HG03378 (cell line): ENCODE data around the gene CDKL4.
"Not testable (repeated sequence)": the region's sequence is repeated elsewhere in the genome, so short reads cannot be mapped to it uniquely, and the experiment has no call there.

Experiments used
- ATAC-seq: cut with Tn5 transposase; IDR thresholded peaks from one replicate; pipeline ENCODE4 v1.9.1; 2021; ENCODE audit warnings: mild to moderate bottlenecking, moderate library complexity; ENCODE audit not compliant: unreplicated experiment

The CDKL4 gene

DNA sequence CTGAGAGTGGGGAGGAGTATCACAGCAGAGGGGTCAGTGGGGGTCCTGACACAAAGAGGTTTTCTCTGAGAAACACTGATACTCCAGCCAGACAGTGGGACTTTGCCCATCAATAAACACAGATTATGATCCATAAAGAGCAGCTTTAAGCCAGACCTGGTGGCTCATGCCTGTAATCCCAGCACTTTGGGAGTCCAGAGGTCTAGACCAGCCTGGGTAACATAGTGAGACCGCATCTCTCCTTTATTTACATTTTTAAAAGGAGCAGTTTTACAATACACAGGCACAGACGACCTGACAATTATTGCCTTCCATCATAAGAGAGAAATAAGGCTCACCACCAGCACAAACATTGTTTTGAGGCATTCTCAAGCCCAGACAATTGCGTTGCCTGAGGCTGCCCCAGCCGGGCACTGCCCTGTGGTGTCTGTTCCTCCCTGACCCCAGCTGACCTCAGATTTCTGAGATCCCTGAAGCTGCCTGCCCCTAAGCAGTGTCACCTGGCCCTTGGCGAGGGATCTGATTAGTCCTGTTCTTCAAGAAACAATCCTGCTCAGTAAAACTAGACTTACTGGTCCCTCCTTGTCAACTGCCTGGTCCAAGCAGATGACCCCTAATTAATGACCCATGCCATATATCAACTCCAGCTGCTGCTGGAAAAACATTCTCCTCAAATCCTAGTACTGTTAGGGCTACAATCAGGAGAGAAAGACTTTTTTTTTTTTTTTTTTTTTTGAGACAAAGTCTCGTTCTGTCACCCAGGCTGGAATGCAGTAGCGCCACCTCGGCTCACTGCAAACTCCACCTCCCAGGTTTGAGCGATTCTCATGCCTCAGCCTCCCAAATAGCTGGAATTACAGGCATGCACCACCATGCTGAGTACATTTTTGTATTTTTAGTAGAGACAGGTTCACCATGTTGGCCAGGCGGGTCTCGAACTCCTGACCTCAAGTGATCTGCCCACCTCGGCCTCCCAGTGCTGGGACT lies 63.5 kb downstream of the CDKL4 start:
- ATAC-seq = no peak

DNA sequence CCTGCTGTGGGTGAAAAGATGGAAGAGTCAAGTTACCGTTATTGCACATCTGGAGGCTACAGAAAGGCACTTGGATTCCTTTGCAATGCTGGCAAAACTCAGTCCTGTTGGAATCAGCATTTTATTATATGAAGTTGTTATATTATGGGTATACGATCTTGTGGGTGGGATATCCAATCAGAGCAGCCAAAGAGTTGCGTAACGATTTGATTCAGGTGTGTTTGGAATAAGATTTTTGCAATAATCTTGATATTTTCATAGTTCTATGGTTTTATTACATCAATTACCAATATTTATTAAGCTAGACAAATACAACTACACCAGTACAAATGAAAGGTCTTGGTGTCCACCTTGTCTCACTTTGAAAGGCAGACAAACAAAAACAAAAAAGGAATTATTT lies 65.0 kb downstream of the CDKL4 start:
- no peak for ATAC-seq

DNA sequence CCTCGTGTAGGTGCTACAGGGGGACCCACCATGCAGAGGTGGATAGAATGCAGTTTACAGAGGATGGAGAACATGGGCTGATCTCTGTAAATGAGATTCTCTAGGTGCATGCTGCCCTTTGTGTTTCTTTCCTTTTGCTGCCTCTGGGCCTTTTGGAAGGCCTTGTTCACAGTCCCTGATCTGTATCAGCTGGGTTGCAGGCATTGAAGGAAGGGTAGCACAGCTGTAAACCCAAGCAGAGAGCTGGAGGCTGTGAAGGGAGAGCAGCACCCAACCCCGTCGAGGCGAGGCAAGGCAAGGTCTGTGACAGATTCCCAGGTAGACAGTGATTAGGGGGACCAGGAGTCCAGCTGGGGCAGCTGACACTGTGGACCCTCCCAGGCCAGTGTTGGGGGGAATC lies 66.8 kb downstream of the CDKL4 start:
- ATAC-seq = no peak

DNA sequence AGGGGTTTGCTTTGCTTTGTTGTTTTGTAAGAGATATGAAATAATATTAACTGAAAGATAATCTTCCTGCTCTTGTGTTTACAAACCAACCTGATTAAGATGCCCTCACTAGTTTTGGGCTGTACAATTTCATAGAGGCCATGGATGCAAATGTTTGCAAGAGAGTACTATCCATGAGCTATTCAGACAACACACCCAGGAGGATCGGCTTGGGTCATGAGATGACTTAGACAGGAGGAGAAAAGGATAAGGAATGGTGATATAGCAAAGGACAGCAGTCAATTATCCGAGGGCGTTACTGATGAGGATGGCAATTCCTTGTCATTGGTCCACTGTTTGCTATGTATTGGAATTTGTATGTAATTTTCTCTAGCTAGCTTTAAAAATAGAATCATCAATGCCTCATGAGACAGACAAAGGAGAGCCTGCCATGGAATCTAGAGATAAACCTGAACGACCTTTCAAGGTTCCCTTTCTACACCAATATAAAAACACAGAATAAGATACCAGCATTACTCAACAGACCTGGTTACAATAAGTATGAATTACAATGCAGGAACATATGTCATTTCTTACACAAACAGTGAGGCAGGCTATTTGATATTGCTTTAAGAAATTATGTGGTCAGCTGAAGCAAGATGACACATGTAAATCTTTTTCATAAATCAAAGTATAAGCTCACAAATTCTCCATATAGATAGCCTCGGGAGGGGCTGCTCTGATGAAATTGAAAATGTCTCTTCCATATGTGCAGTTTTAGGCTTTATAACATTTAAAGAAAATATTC lies 68.6 kb downstream of the CDKL4 start:
- no peak for ATAC-seq

DNA sequence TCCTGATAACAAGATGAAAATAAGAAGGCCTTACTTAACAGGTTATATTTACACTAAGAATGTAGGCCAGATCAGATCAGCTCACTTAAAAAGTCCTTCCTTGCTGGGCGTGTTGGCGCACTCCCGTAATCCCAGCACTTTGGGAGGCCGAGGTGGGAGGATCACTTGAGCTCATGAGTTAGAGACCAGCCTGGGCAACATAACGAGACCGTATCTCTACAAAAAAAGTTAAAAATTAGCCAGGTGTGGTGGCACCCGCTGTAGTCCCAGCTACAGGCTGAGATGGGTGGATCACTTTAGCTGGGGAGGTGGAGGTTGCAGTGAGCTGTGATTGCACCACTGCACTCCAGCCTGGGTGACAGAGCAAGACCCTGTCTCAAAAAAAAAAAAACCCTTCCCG lies 69.7 kb downstream of the CDKL4 start:
- ATAC-seq = no peak

DNA sequence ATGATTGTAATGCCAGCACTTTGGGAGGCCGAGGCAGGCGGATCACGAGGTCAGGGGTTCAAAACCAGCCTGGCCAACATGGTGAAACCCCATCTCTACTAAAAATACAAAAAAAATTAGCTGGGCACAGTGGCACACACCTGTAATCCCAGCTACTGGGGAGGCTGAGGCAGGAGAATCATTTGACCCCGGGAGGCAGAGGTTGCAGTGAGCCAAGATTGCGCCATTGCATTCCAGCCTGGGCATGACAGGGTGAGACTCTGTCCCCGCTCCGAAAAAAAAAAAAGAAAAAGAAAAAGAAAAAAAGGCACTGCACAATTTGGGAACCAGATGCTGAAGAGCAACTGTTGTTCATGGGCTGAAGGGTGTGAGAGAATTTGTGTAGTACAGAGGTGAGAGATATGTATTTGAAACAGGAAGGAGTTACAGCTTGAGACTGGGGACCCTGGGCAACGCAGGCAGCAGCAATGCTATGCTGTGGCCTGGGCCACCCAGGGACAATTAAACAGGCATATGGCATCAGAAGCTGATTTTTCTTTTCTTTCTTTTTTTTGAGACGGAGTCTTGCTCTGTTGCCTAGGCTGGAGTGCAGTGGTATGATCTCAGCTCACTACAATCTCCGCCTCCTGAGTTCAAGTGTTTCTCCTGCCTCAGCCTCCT lies 71.6 kb downstream of the CDKL4 start:
- ATAC-seq = not testable (repeated sequence)

DNA sequence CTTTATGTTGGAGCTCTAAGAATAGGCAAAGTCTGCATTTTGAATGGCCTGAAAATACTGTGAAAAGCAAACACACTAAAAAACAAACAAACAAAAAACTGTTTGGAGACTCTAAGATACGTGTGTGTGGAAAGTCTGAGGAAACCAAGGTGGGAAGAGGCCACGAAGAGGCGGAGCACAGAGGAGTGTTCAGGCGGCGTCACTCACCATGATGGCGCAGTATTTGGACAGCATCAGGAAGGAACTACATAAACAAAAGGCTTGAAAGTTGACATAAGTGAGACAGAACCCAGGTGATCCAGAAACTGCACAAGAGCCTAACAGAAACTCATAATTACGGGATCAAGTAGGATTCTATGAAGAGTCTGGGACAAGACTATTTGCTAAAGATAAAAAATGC lies 72.1 kb downstream of the CDKL4 start:
- ATAC-seq = no peak

DNA sequence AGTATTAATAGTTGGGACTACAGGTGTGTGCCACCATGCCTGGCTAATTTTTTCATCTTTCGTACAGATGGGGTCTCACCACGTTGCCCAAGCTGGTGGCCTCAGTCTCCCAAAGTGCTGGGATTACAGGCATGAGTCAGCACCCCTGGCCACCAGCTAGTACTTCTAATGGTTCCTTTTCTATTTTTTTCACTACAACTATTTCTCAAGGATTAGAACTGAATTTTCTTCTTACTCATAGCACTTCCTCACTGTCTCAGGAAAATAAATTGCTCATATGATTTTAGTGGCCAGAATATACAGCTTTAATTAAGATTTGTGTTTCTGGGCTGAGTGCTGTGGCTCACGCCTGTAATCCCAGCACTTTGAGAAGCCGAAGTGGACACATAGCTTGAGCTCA lies 79.7 kb downstream of the CDKL4 start:
- ATAC-seq = no peak

DNA sequence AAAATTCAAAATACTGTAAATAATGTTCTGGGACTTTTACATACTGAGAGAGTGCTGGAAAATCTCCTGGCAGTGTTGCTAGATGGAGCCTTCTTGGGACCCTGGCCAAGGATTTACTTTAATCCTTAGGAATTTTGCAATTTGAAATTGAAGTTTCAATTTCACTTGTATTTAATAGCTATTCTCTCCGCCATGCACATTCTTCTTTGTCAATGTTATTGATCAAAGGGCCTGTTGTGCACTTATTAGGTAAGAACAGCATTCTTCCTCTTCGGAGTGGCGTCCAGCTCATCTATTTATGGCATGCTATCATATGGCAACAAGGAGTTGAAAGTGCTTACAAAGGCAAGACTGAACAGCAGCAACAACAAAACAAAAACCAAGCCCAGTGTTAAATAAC lies 82.8 kb downstream of the CDKL4 start:
- no peak for ATAC-seq

DNA sequence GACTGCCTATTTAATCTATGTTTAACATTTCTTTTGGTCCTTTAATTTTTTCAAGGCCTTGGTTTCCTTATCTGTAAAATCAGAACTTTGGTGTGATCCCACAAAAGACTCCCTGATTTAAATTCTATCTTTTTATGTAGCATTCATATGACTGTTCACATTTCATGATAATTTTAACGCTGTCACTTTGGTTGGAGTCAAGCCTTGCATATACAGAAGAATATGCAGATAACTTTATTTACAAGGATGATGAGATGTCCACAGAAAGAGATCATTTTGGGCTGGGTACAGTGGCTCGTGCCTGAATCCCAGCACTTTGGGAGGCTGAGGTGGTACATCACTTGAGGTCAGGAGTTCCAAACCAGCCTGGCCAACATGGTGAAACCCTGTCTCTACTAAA lies 84.5 kb downstream of the CDKL4 start:
- ATAC-seq = no peak

DNA sequence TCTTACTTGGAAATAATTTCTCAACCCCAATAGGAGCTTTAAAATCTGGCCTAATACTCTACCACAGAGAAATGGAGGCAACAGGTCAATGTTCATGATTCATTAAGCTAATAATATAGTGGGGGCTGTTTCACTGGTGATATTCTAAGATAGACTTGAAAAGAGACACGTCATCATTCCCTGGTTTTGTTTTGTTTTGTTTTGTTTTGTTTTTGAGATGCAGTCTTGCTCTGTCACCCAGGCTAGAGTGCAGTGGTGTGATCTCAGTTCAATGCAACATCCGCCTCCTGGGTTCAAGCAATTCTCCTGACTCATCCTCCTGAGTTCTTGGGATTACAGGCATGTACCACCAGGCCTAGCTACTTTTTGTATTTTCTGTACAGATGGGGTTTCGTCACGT lies 85.4 kb downstream of the CDKL4 start:
- ATAC-seq = no peak

DNA sequence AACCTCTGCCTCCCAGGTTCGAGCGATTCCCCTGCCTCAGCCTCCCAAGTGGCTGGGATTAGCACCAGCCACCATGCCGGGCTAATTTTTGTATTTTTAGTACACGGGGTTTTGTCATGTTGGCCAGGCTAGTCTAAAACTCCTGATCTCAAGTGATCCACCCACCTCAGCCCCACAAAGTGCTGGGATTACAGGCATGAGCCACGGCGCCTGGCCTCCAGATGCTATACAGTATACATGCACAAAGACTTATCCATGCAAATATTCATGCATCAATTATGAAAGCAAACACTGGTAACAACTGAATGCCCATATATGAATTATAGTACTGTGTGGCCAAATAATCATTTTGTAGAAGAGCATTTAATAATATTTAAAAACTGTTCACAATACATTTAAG lies 86.9 kb downstream of the CDKL4 start:
- no peak for ATAC-seq

DNA sequence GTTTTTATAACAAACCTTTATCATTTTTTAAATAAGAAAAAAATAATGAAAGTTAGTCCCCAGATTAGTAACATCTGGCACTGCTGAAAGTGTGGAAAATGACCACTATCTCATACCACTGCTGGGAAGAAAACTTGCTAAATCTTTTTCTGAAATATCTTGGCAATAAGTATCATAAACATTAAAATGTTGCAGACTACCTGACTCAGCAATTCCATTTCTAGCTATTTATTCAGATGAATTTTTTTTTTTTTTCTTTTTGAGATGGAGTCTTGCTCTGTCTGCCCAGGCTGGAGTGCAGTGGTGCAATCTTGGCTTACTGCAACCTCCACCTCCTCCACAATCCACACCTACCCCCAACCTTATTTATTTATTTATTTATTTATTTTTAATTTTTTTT lies 87.7 kb downstream of the CDKL4 start:
- ATAC-seq = no peak

DNA sequence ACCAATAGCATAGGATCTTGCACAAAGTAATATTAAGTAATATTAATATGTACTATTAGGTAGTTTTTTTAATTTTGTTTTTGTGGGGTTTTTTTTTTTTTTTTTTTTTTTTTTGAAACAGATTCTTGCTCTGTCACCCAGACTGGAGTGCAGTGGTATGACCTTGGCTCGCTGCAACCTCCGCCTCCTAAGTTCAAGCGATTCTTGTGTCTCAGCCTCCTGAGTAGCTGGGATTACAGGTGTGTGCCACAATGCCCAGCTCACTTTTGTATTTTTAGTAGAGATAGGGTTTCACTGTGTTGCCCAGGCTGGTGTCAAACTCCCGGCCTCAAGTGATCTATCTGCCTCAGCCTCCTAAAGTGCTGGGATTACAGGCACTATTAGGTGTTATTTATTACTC lies 88.2 kb downstream of the CDKL4 start:
- not testable (repeated sequence) for ATAC-seq

DNA sequence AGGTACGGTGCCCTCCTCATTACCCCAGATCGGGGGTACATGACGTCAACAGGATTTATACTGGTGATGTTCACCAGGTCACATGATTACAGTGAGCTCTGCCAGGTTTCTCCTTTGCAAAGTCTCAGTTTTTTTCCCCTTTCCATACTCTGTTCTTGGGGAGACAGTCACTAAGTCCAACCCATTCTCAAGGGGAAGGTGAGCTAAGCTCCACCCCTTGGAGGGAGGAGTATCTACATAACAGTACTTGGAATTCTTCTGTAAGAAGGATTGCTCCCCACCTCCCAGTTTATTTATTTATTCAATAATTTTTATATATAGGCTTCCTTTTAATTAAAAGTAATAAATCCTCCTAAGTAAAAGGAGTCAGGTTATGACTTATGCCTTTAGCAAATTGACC lies 88.8 kb downstream of the CDKL4 start:
- no peak for ATAC-seq

DNA sequence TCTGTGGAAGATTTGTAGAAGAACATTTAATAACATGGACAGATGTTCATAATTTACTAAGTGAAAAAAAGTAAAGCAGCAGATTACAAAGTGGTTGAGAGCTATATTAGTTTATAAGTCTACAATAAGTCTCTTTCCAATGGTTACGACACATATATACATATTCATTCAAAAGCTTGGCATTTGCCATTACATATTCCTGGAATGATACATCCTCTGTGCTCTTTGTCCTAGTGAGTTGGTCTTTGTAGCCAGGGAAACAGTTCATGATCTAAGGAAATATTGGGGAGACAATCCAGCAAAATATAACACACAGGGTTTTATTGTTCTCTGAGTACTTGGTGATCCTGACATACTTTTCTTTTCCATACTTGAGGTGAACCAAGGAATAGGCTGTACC lies 90.5 kb downstream of the CDKL4 start:
- no peak for ATAC-seq

DNA sequence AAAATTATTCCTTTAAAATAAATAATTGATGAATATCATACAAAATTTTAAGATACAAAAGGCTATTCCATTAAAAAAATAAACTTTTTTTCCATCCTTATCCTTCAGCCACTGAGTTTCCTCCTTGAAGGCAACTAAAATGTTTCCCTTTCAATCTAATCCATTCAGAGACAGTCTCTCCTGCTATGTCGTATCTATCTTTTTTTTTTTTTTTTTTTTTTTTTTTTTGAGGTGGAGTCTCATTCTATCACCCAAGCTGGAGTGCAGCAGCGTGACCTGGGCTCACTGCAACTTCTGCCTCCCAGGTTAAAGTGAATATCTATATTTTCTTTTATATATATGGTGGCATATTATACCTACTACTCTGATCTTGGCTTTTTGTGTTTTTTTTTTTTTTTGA lies 91.3 kb downstream of the CDKL4 start:
- no peak for ATAC-seq

DNA sequence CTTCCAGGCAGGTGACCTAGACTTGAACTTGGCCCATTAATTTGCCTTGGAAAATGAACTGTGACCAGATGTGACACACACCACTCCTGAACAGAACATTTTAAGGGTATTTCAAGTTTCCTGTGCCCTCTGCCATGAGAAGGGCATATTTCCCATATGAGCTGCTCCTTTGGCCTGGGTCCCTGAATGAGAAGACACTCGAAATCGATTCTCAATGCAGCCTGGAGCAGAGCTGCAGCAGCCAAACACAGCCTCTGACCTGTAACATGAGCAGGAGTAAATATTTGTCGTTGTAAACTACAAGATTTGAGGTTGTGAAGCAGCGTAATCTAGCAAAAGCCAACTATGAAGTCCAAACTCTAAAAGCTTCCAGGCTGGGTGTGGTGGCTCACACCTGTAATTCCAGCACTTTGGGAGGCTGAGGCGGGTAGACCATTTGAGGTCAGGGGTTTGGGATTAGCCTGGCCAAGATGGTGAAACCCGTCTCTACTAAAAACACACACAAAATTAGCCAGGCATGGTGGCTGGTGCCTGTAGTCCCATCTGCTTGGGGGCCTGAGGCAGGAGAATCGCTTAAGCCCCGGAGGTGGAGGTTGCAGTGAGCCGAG lies 92.8 kb downstream of the CDKL4 start:
- ATAC-seq = no peak

DNA sequence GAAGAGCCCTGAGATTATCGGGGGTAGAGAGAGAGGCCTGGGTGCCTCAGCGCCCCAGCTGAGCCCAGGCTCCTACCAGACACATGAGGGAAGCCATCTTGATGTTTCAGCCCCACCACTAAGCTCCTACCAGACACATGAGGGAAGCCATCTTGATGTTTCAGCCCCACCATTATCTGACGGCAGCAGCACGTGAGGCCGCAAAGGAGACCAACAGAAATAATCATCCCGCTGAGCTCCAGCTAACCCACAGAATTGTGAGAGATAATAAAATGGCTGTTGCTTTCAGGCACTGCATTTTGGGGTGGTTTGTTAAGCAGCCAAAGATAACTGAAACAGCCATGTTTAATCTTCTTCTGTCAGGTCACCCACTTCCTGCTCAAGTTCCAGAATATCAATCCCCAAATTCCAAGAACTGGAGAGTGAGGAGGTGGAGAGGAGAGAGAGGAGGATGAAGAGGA lies 93.6 kb downstream of the CDKL4 start:
- ATAC-seq = no peak

DNA sequence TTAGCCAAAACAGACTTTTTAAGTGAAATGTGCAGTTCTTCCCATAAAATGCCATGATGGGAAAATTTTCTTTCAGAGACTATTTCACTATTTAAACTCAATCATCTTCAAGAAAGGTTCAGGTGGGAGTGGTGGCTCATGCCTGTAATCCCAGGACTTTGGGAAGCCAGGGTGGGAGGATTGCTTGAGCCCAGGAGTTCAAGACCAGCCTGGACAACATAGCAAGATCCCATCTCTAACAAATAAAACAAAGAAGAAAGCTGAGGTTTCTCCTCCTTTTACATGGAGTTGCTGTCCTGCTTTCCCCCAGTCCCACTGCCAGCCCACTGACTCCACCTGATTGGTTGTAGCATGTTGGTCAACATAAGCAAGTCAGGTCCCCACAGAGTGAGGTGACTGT lies 97.1 kb downstream of the CDKL4 start:
- ATAC-seq = no peak

DNA sequence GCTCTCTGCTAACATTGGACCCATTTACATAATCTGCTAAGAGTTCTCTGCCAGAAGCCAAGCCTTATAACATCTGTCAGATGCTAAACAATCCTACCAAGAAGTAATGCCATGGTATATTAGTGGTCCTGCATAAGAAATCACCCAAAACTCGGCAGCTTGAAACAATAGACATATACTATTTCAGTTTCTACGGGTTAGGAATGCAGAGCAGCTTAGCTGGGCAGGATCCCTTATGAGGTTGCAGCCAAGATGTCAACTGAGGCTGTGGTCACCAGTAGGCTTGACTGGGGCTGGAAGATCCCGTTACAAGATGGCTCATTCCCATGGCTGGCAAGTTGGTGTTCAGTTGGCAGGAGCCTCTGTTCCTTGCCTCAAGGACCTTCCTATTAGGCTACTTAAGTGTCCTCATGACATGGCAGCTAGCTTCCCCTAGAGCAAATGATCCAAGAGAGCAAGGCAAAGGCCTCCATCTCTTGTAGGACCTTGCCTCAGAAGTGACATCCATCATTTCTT lies 97.8 kb downstream of the CDKL4 start:
- no peak for ATAC-seq
